ENCODE data around the gene LEMD2.

DNA sequence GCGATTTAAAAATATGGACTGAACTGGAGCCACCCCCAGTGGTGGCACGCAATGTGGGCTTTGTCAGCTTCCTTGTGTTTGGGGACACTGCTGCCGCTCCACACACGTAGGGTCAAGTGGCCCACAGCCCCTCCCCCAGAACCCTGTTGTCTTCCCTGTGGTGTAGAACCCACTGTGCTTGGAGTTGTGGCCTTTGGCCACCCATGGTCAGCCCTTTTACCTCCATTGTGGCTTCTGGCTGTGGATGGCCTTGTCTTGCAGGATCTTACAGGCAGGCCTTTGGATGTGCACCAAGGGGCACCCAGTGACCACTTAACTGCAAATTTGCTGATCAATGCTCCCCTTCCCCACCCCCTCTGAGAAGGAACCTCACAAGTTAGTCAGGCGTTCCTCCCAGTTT, 2.0 kb upstream of the LEMD2 start:
- TF ChIP-seq, protein P1, sequence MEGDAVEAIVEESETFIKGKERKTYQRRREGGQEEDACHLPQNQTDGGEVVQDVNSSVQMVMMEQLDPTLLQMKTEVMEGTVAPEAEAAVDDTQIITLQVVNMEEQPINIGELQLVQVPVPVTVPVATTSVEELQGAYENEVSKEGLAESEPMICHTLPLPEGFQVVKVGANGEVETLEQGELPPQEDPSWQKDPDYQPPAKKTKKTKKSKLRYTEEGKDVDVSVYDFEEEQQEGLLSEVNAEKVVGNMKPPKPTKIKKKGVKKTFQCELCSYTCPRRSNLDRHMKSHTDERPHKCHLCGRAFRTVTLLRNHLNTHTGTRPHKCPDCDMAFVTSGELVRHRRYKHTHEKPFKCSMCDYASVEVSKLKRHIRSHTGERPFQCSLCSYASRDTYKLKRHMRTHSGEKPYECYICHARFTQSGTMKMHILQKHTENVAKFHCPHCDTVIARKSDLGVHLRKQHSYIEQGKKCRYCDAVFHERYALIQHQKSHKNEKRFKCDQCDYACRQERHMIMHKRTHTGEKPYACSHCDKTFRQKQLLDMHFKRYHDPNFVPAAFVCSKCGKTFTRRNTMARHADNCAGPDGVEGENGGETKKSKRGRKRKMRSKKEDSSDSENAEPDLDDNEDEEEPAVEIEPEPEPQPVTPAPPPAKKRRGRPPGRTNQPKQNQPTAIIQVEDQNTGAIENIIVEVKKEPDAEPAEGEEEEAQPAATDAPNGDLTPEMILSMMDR (conservative IDR thresholded peaks at IDR 0.05; ENCODE audit: low read depth, low read length) = no peak
- no peak for TF ChIP-seq EZH2 (IDR thresholded peaks at IDR 0.05; ENCODE audit: borderline replicate concordance, low read depth, low read length, poor library complexity, severe bottlenecking)
